Lower leg skin (tissue), 3 donors: ENCODE data around the gene SPOCK1.

Experiments used
- POLR2A ChIP-seq, 2 donors: fragments of 450-650 bp; IDR thresholded peaks; one replicate each; pipeline ENCODE4 v1.6.1; 2016 to 2017; ENCODE audit warnings: antibody characterized with exemption in 2 of 2, mild to moderate bottlenecking in 1 of 2, moderate library complexity in 1 of 2
- TF ChIP-seq, protein P1 (sequence below), 3 donors: fragments of 450-650 bp; IDR thresholded peaks; one replicate each; pipeline ENCODE4 v1.5.1; 2016; ENCODE audit warnings: antibody characterized with exemption in 3 of 3, mild to moderate bottlenecking in 3 of 3, moderate library complexity in 2 of 3

DNA sequence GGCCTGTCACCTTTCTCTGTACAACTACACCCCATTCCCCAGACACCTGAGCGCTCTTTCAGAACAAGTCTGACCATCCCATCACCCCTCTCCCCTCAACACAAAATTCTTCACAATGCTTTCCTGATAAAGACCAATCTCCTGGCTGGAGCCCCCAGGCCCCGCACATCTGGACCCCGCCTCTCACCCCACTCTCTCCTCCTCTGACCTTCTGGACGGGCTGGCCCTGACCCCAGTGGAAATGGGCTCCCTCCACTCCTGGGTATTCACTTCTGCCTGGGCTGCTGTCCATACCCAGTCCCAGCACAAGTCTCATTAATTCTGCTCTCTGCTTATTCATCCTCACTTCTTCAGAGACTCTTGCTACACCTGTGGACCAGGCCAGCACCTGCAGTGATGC is 2.1 kb upstream of the SPOCK1 start:
- TF ChIP-seq POLR2A (IDR thresholded peaks at IDR 0.05), result no peak
- TF ChIP-seq, protein P1, sequence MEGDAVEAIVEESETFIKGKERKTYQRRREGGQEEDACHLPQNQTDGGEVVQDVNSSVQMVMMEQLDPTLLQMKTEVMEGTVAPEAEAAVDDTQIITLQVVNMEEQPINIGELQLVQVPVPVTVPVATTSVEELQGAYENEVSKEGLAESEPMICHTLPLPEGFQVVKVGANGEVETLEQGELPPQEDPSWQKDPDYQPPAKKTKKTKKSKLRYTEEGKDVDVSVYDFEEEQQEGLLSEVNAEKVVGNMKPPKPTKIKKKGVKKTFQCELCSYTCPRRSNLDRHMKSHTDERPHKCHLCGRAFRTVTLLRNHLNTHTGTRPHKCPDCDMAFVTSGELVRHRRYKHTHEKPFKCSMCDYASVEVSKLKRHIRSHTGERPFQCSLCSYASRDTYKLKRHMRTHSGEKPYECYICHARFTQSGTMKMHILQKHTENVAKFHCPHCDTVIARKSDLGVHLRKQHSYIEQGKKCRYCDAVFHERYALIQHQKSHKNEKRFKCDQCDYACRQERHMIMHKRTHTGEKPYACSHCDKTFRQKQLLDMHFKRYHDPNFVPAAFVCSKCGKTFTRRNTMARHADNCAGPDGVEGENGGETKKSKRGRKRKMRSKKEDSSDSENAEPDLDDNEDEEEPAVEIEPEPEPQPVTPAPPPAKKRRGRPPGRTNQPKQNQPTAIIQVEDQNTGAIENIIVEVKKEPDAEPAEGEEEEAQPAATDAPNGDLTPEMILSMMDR (IDR thresholded peaks at IDR 0.05), result no peak
